ENCODE data around the gene OPRD1. TPM values are rescaled to one million over a fixed set of nuclear protein-coding genes. Genes with fewer than 3 reads are reported as not detected.

Gene OPRD1
- total RNA-seq, 4 donors from 2014 or later = 0.15 to 0.24 (median 0.24) TPM; not detected in 1

DNA sequence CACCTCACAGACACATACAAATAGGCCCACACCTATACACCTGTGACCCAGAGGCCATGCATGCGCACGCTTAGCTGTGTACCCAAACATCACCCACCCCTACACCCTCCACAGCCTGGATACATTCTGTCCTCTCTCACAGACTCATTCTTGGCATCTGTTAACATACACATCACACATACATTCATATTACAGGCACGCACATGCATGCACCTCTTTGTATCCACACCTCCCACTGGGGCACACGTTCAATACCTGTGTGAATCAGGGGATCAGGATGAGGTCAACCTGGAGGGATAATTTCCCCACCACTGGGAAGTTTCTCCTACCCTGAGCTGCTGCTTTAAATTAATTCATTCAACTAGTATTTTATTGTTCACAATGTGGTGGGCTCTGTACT is 66.8 kb downstream of the OPRD1 start:
- H3K9me3 ChIP-seq = no peaks in the 10 kb centered on the region
- H3K36me3 ChIP-seq = no peaks in the 10 kb centered on the region
- DNase-seq (no peak), ATAC-seq (no peak)
- intact Hi-C loops (cut with DNase I; ENCODE audit: low total_unique reads) (loop anchor here (5.0 kb wide), 1 partner anchor 521 kb away; no protein-coding TSS in a partner anchor), in situ Hi-C loops (cut with MboI; ENCODE audit: low sequenced_read_pairs in 4 of 4) (loop anchor here (5.0 to 25.0 kb wide), 10 partner anchors 91 to 1834 kb away; partner anchors contain the start of genes PHACTR4 (in 2 of the 4), RNU11 (in 2 of the 4), TAF12 (in 2 of the 4) and MATN1 (in 1 of the 4))
- H3K4me1 ChIP-seq = no peaks in the 10 kb centered on the region
- H3K27me3 ChIP-seq = no peaks in the 10 kb centered on the region
- no peak overlapping the region for H3K4me3 ChIP-seq
- TF ChIP-seq POLR2A (IDR thresholded peaks at IDR 0.05) = no peak
- TF ChIP-seq, protein P1, sequence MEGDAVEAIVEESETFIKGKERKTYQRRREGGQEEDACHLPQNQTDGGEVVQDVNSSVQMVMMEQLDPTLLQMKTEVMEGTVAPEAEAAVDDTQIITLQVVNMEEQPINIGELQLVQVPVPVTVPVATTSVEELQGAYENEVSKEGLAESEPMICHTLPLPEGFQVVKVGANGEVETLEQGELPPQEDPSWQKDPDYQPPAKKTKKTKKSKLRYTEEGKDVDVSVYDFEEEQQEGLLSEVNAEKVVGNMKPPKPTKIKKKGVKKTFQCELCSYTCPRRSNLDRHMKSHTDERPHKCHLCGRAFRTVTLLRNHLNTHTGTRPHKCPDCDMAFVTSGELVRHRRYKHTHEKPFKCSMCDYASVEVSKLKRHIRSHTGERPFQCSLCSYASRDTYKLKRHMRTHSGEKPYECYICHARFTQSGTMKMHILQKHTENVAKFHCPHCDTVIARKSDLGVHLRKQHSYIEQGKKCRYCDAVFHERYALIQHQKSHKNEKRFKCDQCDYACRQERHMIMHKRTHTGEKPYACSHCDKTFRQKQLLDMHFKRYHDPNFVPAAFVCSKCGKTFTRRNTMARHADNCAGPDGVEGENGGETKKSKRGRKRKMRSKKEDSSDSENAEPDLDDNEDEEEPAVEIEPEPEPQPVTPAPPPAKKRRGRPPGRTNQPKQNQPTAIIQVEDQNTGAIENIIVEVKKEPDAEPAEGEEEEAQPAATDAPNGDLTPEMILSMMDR (IDR thresholded peaks at IDR 0.05 in 4 of 5, conservative IDR thresholded peaks at IDR 0.05 in 1 of 5) = no peak
- no peak overlapping the region for H3K27ac ChIP-seq

DNA sequence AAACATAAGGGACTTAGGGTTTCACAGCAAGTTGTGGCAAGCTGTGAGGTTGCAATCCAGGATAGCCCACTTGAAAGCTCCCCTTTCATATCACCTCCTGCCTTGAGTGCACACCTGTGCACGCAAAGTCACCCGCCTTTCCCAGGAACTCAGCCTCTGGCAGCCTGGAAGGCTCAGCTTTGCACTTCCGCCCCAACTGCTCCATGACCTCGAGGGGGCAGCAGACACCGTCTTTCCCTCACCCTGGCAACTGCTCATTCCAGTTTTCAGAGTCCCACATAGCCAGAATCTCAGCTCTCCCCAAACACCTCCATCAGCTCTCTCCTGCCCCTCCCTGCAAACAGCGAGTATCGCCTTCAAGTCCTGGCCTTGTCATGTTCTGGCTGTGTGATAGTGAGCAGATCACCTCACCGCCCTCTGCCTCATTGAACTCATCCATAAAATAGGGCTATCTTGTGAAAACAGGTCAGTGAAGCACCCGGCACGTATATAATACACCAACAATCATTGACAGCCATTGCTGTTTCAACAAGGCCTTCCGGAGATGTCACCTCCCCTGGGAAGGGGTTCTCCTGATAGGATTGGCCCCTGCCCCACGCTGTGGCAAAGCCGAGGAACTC is 70.1 kb downstream of the OPRD1 start:
- ATAC-seq (peak; percentile 56 to 68), DNase-seq (peak; percentile 64 to 82)
- in situ Hi-C loops (cut with MboI; ENCODE audit: low sequenced_read_pairs in 4 of 4) (loop anchor here (5.0 to 25.0 kb wide), 9 partner anchors 103 to 1830 kb away; partner anchors contain the start of genes RNU11 (in 3 of the 4), TAF12 (in 3 of the 4), MATN1 (in 1 of the 4) and PHACTR4 (in 1 of the 4)), intact Hi-C loops (cut with DNase I; ENCODE audit: low total_unique reads) (loop anchor here (1.0 to 10.0 kb wide), 9 partner anchors 101 to 1833 kb away; partner anchors contain the start of genes PHACTR4, SESN2 and TMEM200B)
- TF ChIP-seq POLR2A (IDR thresholded peaks at IDR 0.05) = no peak
- TF ChIP-seq, protein P1 (IDR thresholded peaks at IDR 0.05 in 4 of 5, conservative IDR thresholded peaks at IDR 0.05 in 1 of 5) = peak; percentile 87 to 93 (median 92)
- Histone ChIP-seq H3K27me3 (no peaks in the 10 kb centered on the region), H3K36me3 (no peaks in the 10 kb centered on the region), H3K4me3 (no peak overlapping the region), H3K27ac (peak overlapping the region in 3 of 4 donors; percentile 0 to 54 (median 2)), H3K9me3 (no peaks in the 10 kb centered on the region), H3K4me1 (peaks cover 13 to 18% of the 10 kb centered on the region in 2 donors)

DNA sequence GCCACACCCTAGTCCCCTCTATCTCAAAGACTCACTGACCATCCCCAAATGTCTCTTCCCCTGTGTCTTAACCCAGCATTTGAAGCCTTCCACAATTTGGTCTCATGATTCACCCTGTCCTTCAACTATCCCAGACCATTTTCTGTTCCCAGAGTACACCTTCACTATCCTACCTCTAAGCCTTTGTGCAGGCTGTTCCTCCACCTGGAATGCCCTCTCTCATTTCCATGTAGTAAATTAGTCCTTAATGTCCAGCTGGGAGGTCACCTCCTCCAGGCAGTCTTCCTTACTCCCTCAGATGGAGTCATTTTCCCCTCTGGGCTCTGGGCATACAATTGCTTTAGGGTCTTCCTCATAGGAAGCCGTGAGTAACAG is 71.3 kb downstream of the OPRD1 start:
- Histone ChIP-seq H3K36me3 (no peaks in the 10 kb centered on the region), H3K27me3 (no peaks in the 10 kb centered on the region), H3K4me3 (no peak overlapping the region), H3K4me1 (peaks cover 18 to 23% of the 10 kb centered on the region in 2 donors), H3K27ac (no peak overlapping the region), H3K9me3 (no peaks in the 10 kb centered on the region)
- intact Hi-C loops (cut with DNase I; ENCODE audit: low total_unique reads) (loop anchor here (2.0 to 10.0 kb wide), 6 partner anchors 239 to 1832 kb away; partner anchors contain the start of genes PHACTR4, SESN2 and TMEM200B), in situ Hi-C loops (cut with MboI; ENCODE audit: low sequenced_read_pairs in 4 of 4) (loop anchor here (5.0 to 25.0 kb wide), 9 partner anchors 102 to 1829 kb away; partner anchors contain the start of genes RNU11 (in 3 of the 4), TAF12 (in 3 of the 4), MATN1 (in 1 of the 4) and PHACTR4 (in 1 of the 4))
- TF ChIP-seq, protein P1 (IDR thresholded peaks at IDR 0.05 in 4 of 5, conservative IDR thresholded peaks at IDR 0.05 in 1 of 5) = no peak
- no peak for TF ChIP-seq POLR2A (IDR thresholded peaks at IDR 0.05)
- ATAC-seq (no peak), DNase-seq (no peak)

DNA sequence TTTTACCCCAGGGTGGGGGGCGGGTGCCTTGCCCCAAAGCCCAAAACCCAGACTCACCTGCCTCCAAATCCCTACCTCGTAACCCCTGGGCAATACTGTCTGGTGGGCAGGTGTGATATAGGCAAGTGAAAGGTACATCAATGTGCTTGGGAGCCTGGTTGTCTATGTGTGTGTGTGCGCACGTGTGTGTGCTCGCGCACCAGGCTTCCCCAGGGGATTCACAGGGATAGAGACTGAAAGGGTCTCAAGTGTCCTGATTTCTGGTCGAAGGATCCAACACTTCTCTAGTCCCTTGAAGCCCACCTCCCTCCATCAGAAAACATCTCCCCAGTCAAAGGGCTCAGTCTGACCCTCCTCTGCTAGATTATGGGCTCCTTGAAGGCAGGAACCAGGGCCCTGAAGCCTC is 73.5 kb downstream of the OPRD1 start:
- no peaks in the 10 kb centered on the region for H3K27me3 ChIP-seq
- no peak for ATAC-seq
- H3K36me3 ChIP-seq = no peaks in the 10 kb centered on the region
- in situ Hi-C loops (cut with MboI; ENCODE audit: low sequenced_read_pairs in 4 of 4) = loop anchor here (10.0 to 25.0 kb wide), 7 partner anchors 99 to 1827 kb away; partner anchors contain the start of genes RNU11 (in 3 of the 4), TAF12 (in 3 of the 4), MATN1 (in 1 of the 4) and PHACTR4 (in 1 of the 4)
- no peak overlapping the region for H3K4me3 ChIP-seq
- H3K27ac ChIP-seq = peak overlapping the region; percentile 87 to 93 (median 92)
- H3K4me1 ChIP-seq = peaks cover 19 to 26% of the 10 kb centered on the region in 2 donors
- no peak for DNase-seq
- no peaks in the 10 kb centered on the region for H3K9me3 ChIP-seq
- TF ChIP-seq, protein P1 (IDR thresholded peaks at IDR 0.05 in 4 of 5, conservative IDR thresholded peaks at IDR 0.05 in 1 of 5) = no peak
- TF ChIP-seq POLR2A (IDR thresholded peaks at IDR 0.05) = no peak
- intact Hi-C loops (cut with DNase I; ENCODE audit: low total_unique reads) = loop anchor here (5.0 to 10.0 kb wide), 3 partner anchors 243 to 1829 kb away; partner anchors contain the start of genes SESN2 and TAF12
